ENCODE data around the gene MELTF.

- TF ChIP-seq CTCF (IDR thresholded peaks at IDR 0.05), result no peak
- no peak for TF ChIP-seq POLR2A (IDR thresholded peaks at IDR 0.05)
Observed at GRCh38 chr3:197017003-197017402, 12.6 kb downstream of the MELTF start.
